GM18867 (cell line): ENCODE measurements around the gene CRACR2B.

Experiments used
- ATAC-seq: cut with Tn5 transposase; IDR thresholded peaks from one replicate; pipeline ENCODE4 v1.9.1; 2021; ENCODE audit warnings: mild to moderate bottlenecking, moderate library complexity; ENCODE audit not compliant: unreplicated experiment

CRACR2B gene

DNA sequence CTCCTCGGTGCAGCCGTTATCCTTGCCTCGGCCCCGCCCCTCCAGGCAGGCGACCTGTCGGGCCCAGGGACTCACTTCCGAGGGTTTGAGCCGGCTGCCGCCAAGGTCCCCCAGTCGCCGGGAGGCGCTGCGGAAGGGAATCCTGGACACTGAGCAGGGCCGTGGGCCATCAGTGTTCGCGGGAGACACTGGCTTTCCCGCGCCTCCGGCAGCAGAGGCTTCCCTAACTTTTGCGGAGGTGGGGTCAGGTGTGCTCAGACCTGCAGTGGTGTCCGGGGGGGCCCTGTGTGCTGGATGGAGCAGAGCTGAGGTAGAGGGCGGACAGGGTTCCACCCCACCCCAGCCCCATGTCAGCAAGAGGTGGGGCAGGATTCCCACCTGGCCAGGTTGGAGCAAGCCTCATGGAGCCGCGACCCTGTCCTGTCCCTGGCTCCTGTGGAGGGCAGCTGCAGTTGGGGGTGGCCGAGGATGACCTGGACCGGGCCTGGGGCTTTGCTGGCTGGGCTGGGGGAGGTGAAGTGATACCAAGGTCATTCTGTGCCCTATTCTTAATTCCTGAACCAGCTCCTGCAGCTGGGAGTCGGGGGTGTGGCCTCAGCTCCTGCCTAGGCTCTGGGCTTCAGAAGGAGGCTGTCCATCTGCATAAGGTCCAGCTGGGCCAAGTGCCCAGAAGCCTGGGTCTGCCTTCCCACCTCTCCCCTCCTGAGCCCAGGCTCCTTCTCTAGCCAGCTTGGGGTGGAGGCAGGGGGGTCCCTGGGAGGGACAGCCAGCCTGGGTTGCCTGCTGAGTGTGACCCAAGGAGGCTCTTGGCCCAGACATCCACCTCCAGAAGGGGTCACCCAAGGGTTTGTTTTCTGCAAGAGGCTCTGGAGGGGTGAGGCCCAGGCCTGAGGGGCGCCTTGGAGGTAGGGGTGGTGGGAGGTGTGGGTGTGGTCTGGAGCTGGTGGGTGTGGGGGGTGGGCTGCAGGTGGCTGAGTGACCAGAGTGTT is 23.4 kb downstream of the CRACR2B start:
- ATAC-seq = no peak

DNA sequence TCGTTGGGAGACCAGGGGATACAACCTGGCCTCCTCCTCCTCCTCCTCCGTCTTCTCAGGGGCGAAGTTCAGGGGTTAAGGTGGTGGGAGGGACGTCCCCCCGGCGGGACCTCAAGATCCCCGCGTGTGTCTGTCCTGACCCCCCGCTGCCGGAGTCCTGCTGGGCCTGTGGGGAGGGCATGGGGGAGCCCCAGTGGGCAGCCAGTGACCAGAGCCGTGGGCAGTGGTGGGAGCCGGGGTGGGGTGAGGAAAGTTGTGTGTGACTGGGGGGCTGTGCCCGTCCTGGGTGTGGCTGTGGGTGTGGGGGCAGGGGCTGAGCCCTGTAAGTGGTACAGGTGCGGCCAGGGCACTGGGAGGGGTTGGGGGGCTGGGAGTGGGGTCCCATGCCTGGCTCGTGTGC is 25.0 kb downstream of the CRACR2B start:
- no peak for ATAC-seq

DNA sequence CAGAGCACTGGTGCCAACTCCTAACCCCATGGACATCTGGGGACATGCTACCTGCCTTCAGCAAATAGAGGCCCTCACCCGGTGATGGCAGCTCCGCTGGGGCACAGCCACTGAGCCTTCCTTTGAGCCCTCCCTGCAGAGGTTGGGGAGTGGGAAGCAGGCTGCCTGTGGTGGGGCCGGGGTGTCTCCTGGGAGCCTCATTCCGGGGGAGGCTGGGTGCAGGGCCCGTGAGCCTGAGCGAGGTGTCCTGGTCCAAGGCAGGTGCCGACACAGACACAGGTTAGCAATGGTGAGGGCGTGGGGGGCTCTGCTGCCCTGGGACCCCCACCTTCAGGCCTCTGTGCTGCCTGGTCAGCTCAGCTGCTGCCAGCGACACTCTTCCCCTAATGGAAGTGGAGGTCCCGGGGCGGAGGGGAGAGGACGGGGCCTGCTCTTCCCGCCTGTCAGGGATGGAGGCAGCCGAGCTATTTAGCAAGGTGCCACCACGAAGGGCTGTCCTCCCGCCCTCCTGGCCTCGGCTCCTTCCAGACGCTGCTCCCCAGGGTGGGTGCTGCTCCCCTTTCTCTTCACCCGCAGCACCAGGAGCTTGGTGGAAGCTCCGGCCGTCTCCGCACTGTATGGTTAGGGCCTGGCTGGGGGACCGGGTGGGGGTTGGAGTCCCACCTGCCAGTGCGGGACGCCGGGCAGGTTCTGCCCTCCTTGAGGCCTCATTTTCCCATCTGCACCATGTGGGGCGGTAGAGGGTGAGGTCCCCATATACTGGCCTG is 26.1 kb downstream of the CRACR2B start:
- ATAC-seq = no peak

DNA sequence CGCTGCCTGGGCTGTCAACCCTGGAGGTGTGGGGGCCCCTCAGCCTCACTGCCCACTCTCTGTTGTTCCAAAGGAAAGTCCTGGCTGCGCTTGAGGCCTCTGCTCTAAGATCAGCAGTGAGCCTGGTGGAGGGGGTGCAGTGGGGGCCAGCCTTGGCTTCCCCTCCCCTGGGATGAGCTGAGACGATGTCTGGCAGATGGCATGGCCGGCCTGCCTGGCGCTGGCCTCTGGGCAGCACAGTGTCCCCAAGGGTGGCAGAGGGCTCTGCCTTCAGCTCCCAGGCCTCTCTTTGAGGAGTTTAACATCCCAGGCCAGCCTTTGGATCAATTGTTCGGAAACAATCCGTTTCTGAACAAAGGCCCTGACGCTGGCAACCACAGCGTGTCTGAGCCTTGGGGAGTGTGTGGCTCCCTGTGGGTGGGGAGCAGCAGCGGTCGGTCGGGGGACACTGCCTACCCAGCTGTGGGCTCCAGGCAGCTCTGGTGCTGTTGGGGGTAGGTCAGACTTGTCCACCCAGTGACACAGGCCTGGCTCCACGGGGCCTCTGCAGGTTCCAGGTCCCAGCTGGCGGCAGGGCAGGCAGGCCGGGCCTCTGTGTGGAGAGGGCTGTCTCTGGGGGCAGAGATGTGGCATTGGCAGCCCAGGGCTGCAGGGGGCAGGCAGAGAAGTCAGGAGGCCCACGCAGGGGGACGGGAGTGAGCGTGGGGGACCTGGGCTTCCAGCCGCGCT is 27.0 kb downstream of the CRACR2B start:
- no peak for ATAC-seq

DNA sequence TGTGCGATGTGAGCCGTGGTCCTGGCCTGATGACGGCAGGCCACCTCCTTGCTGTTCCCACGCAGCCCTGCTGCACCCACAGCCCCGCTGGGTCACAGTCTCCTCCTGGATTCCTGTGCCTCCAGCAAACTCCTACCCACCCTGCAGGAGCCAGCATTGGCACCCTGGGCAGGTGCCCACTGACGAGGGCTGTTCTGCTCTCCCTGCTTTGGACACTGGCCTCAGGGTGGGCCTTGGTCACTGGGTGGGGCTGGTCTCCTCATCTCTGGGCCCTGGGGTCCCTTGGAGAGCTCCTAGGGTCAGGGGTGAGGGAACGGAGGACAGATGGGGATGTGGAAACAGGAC is 27.6 kb downstream of the CRACR2B start:
- ATAC-seq = no peak

DNA sequence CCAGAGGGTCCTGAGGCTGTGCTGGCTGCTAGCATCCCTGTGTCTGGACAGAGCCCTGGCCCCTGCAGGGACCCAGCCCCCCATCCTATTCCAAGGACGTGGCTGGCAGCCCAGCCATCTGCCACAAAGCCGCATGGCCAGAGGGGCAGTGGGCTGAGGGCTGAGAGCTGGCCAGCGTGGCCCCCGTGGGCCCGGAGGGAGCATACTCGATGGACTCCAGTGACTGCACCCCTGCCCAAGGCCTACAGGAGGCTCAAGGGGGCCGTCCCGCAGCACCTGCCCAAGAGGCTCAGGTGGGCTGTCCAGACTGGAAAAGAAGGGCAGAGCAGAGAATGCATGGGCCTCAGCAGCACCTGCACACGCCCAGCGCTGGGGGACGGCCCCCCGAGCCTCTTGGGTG is 28.1 kb downstream of the CRACR2B start:
- ATAC-seq = no peak

DNA sequence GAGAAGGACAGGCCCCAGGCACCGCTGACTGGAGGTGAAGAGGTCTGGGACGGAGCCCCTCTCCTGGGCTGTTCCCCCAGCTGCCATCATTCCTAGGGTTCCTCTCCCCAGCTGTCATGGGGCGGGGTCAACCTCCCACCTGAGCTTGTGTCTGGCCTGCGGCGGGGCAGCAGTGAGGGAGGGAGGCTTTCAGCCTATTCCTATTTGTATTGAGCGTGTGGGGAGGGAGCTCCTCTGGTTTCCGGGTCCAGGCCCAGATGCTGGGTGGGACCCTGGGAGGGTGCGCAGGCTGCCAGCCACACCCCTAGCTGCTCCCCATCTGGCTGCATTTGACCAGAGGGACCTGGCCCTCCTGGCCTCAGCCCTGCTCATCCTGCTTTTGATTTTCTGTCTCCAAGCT is 28.7 kb downstream of the CRACR2B start:
- no peak for ATAC-seq

DNA sequence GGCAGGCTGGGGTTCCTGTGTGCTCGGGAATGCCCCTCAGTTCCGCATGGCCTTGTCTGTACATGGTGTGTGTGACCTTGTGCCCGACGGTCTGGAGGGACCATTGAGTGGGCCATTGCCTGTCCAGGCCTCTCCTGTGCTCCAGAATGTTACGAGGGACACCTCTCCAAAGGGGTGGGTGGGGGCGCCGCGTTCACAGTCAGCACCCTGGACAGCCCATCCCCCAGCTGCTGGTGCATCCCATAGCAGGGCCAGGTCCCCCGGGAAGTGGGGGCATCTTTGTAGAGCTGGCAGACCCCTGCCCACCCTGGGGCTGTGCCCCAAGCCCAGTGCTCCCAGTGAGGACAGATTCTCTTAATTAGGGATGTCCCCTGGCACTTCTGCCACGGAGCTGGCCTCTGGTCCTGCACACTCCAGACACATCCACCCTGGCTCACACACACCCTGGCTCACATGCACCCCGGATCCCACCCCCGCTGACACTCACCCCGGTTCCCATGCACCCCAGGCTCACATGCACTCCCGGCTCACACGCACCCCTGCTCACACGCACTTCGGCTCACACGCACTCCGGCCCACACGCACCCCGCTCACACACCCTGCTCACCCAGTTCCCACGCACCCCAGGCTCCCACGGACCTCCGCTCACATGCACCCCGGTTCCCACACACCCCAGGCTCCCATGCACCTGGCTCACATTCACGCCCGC is 30.5 kb downstream of the CRACR2B start:
- no peak for ATAC-seq

DNA sequence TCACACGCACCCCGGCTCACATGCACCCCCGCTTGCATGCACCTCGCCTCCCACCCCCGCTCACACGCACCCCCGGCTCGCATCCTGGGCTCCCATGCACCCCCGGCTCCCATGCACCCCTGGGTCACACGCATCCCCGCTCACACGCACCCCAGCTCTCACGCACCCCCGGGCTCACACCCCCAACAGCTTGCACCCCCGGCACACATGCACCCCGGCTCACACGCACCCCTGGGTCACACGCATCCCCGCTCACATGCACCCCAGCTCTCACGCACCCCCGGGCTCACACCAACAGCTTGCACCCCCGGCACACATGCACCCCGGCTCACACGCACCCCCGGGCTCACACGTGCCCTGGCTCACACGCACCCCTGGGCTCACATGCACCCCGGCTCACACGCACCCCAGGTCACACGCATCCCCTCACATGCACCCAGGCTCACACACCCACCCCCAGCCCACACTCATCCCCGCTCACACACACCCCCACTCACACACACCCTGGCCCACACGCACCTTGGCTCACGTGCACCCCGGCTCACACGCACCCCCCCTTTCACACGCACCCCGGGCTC is 31.1 kb downstream of the CRACR2B start:
- no peak for ATAC-seq

DNA sequence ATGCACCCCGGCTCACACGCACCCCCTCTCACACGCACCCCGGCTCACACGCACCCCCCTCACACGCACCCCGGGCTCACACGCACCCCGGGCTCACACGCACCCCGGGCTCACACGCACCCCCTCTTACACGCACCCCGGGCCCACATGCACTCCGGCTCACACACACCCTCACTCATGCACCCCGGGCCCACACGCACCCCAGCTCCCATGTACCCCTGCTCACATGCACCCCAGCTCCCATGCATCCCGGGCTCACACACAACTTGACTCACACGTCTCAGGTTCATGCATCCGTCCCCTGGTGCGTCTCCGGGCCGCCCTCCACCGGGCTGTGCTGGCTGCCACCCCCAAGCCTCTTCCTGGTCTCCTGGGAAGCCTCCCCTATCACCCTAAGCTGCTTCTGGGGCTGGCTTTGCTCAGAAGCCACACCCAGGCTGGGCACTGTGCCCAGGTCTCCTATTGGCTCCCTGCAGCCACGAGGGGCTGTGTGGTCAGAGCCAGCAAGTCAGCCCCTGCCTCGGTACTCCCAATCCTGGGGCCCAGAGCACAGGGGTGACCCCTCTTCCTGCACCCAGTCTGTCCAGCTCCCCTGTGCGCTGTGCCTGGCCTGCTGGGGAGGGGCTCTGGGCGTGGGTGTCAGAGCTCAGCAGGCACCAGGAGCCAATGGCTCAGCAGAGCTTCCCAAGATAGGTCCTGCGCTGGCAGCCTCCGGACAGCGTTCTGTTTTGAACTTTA is 31.8 kb downstream of the CRACR2B start:
- no peak for ATAC-seq

DNA sequence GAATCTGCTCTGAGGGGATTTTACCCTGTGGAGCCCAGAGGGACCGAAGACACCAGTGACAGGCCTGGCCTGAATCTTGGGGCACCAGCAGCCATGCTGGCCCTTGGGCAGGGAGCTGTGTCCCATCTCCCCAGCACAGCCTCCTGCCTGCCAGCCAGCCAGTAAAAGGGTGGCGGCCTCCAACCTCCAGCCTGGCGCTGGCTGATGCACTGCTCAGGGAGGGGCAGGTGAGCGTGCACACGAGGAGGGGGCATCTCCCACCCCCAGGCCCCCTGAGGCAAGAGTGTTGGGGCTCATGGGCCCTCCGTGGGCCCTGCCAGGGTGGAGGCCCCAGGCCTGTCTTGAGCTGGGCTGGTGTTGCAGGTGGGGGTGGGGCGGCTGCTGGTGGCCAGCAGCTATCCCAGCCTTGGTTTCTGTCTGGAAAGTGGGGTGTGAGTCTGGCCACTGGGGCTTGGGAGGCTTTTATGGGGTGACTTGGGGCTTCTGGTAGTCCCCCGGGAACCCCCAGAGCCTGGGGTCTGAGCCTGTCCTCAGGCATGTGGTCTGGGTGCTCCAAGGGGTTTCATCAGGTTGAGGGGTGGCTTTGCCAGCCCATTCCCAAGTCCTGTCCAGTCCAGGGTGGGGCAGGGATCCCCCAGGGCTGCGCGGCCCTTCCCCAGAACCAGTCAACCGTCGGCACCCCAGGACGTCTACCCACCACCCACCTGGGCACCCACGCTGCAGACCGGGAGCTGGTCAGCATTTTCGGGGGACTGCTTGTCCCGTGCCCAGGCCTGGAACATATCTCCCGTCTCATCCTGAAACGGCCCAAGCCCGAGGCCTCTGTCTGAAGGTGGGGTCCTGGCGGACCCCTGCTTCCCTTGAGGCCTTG is 32.8 kb downstream of the CRACR2B start:
- ATAC-seq = no peak

DNA sequence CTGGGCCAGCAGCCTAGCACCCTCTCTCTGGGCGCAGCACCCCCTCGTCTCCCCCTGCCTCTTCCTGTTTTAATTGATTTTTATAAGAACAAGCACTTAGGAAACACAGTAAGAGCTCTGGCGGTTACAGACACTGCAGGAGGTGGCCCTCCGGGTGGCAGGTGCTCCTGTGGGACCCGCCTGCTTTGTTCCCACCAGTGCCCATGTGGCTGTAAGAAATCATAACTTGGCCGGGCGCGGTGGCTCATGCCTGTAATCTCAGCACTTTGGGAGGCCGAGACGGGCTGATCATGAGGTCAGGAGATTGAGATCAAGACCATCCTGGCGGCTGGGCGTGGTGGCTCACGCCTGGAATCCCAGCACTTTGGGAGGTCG is 33.4 kb downstream of the CRACR2B start:
- ATAC-seq = no peak

DNA sequence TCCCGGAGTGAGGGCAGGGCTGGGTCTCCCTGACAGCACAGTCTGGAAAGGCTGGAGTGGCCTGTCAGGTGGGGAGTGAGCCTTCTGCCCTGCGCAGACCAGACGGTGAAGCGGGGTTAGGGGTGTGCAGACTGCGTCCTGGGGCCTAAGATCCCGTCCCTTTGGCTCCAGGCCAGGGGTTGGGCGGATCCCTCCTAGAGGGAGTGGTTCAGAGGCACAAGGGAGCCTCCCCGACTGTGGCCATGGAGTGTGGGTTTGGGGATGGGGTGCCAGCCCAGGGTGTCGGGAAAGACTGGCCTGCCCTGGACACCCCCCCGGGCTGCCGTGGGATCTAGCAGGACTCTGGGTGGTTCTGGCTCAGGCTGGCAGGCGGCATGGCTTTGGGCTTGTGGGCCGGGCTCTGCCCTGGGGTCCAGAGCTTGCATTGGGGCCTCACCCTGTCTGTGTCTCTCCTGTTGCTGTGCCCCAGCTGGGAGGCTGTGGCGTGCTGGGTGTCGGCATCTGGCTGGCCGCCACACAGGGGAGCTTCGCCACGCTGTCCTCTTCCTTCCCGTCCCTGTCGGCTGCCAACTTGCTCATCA is 34.5 kb downstream of the CRACR2B start:
- no peak for ATAC-seq

DNA sequence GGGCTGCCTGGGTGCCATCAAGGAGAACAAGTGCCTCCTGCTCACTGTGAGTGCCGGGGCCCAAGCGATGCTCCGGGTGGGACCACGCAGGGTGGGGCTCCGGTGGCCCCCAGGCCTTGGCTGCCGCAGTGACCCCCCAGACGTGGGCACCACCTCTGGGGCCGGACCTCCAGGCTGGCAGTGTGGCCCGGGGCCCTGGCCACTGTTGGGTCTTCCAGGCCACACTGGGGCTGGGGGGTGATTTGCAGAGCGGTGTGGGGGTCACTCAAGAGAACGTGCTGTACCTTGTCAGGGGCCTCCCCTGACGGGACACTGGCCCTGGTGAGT is 34.9 kb downstream of the CRACR2B start:
- no peak for ATAC-seq

DNA sequence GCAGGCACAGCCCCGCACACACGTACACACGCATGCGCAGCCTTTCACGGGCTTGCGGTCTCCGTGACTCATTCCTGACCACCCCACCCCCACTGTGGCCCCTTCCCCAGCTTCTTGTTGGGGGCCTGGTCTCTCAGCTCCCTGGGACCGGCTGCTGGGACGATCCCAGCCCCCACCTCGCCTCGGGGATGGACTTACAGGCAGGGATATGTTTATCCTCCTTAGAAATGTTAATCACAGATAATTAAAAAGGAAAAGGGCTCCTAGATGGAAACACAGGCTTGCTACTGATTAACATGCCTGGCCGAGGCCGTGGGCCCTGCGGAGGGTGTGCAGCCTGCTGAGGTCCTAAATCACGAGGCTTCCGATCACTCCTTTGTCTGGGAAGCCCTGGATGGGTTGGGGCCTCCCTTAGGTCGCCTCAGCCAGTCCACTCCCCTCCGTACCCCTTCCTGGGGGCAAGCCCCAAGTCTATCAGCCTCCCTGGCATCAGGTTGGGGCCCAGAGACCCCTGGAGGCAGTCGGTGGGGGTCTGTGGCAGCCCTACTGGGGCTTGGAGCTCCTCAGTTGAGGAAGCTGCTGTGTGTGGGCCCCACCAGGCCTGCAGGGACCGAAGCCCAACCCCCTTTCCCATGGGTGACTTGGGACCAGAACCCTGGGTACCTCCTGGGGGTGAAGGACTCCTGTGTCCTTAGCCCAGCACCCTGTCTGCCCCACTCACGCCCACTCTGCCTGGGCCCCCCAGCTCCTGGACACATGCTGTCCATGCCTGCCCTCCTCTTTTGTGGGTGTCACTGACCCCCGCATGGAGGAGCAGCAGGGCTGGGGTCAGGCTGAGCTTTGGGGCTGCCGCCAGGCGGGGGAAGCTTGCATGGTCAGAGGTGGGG is 35.5 kb downstream of the CRACR2B start:
- no peak for ATAC-seq

DNA sequence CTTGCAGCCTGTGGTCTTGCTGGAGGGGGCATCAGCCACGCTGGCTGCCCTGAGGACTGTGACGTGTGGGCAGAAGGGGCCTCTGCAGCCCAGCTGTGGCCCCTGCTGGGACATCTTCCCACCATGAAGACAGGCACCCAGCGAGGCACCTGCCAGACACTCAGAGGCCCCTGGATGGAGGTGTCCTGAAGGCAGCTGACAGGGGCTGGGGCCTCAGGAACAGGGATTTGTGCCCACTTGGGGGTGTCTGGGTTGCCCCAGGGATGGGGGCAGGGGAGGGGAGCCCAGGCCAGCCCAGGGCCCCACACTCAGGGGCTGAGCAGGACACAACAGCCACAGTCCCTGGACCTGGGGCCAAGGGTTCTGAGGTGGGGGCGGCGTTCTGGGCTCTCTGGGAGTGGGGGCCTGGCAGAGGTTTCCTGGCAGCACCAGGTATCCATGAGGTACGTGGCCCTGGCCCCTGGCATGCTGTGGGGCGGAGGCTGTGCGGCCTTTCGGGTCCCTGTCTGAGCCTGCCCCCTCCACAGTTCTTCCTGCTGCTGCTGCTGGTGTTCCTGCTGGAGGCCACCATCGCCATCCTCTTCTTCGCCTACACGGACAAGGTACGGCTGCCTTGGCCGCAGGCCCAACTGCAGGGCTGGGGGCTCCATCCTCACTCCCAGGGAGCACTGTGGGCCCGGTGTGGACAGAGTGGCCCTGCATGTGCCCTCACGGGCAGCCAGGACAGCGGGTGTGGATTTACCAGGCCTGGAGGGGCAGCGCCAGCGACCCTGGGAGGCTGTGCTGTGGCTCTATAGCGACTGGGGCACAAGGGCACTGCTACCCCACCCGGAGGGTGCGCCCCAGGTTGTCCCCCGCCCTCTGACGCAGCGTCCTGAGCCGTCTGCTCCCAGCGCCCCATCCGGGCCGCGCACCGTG is 36.5 kb downstream of the CRACR2B start:
- ATAC-seq = no peak

DNA sequence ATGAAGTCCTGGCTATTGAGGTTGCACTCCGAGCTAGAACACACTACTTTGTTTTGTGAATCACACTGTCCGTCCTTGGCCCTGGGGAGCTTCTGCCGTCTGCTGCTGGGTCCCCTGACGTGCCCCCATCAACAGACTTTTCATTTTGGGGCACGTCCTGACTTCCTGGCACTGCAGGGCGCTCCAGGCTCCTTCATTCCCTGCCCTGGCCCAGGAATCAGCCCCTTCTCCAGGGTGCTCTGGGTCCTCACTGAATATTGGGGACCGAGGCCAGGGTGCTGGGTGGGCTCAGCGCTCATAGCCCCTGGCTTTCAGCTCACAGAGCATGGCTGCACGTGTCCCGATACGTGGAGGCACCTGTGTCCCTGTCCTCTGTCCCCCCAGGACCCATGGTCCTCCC is 37.2 kb downstream of the CRACR2B start:
- ATAC-seq = no peak
